A673 (cell line): ENCODE data around the gene SOX21. TPM values are rescaled to one million over a fixed set of nuclear protein-coding genes. Genes with fewer than 3 reads are reported as not detected.
"Not testable (repeated sequence)": the region's sequence is repeated elsewhere in the genome, so short reads cannot be mapped to it uniquely, and the experiment has no call there.

Experiments
- BruUV-seq: library from RNA; stranded (reverse); fragments of 400-500 nt; replicated peaks from 2 replicates; lab custom pipeline; 2021; lab: Mats Ljungman, UMichigan
- CTCF ChIA-PET: fragments of 300-600 bp; sonication (Branson Sonifier 250); formaldehyde crosslinking; loops from one replicate; lab custom pipeline; 2022; ENCODE audit warnings: antibody characterized with exemption; lab: Charles Lee
- POLR2A ChIA-PET: fragments of 300-600 bp; sonication (Branson Sonifier 250); formaldehyde crosslinking; loops from one replicate; lab custom pipeline; 2022; ENCODE audit warnings: antibody characterized with exemption; ENCODE audit not compliant: low non-redundant PET; lab: Charles Lee
- DNase-seq: peaks from one replicate; pipeline ENCODE4 v3.0.0-alpha.2; 2015; ENCODE audit warnings: low spot score
- H3K27ac ChIP-seq: fragments of 200-600 bp; sonication (generic); 2 replicates; pipeline ENCODE4 v1.5.1; 2016; ENCODE audit warnings: mixed run types, low read depth, mild to moderate bottlenecking, mixed read lengths, antibody characterized with exemption, low read length; ENCODE audit not compliant: poor library complexity, severe bottlenecking
- H3K27me3 ChIP-seq: fragments of 200-600 bp; sonication (generic); replicated peaks from 2 replicates; pipeline ENCODE4 v1.6.1; 2017; ENCODE audit warnings: mixed run types, low read depth, mild to moderate bottlenecking, mixed read lengths, antibody characterized with exemption, low read length; ENCODE audit not compliant: insufficient read depth, poor library complexity
- H3K36me3 ChIP-seq: fragments of 200-600 bp; sonication (generic); 2 replicates; pipeline ENCODE4 v1.6.1; 2016; ENCODE audit warnings: mixed run types, mild to moderate bottlenecking, mixed read lengths, antibody characterized with exemption, low read length; ENCODE audit not compliant: insufficient read depth, poor library complexity, severe bottlenecking
- H3K4me1 ChIP-seq: fragments of 200-600 bp; sonication (generic); 2 replicates; pipeline ENCODE4 v1.6.1; 2017; ENCODE audit warnings: mixed run types, mild to moderate bottlenecking, mixed read lengths, antibody characterized with exemption, low read length; ENCODE audit not compliant: insufficient read depth, poor library complexity, severe bottlenecking
- H3K4me3 ChIP-seq: fragments of 200-600 bp; sonication (generic); 2 replicates; pipeline ENCODE4 v1.5.1; 2016; ENCODE audit warnings: low read depth, mixed run types, mild to moderate bottlenecking, mixed read lengths, low read length; ENCODE audit not compliant: poor library complexity, severe bottlenecking
- H3K9me3 ChIP-seq: fragments of 200-600 bp; sonication (generic); 2 replicates; pipeline ENCODE4 v1.6.1; 2016; ENCODE audit warnings: mixed run types, low read depth, mild to moderate bottlenecking, mixed read lengths, antibody characterized with exemption, low read length; ENCODE audit not compliant: poor library complexity, severe bottlenecking
- EZH2 ChIP-seq: fragments of 200-600 bp; sonication (generic); IDR thresholded peaks from 2 replicates; pipeline ENCODE4 v1.6.1; 2017; ENCODE audit warnings: borderline replicate concordance, low read depth, mild to moderate bottlenecking, mixed read lengths, antibody characterized with exemption, low read length; ENCODE audit not compliant: poor library complexity, severe bottlenecking
- intact Hi-C: fragments of 100-400 bp; cut with micrococcal nuclease; formaldehyde crosslinking; loops from one replicate; pipeline ENCODE4 v1.10.0; 2022; ENCODE audit not compliant: unreplicated experiment
- total RNA-seq: library from RNA; stranded (reverse); gene quantifications from 2 replicates; pipeline ENCODE4 v1.2.3, GENCODE V29; 2021
- TF ChIP-seq, protein P1 (sequence below): fragments of 300-800, 200-600 bp; sonication (generic); conservative IDR thresholded peaks from 2 replicates; pipeline ENCODE4 v1.5.1; 2017; ENCODE audit warnings: low read depth, mild to moderate bottlenecking, antibody characterized with exemption, low read length, moderate library complexity, mixed read lengths

SOX21 gene
- total RNA-seq, 1 experiment from 2014 or later = not detected

DNA sequence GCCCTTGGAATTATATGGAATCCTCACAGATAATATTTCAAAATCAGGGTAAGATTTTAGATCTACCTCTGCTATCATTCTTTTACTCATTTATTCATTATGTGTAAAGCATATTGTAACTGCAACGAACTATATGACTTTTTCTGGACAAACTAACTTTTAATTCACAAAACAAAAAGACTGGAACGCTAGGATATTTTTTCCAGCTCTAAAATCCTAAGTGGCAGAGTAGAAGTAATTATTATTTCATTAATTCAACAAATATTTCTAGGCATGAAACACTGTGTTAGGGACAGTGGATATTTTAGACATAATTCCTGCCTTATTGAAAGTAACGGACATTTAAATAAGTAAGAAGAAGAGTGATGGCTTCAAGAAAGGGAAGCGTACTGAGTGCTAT, 26.9 kb upstream of the SOX21 start:
- BruUV-seq = no TSS peak
- H3K9me3 ChIP-seq = no peaks in the 10 kb centered on the region
- ChIA-PET CTCF (no interaction called here), POLR2A (no interaction called here)
- H3K4me1 ChIP-seq = no peaks in the 10 kb centered on the region
- intact Hi-C loops = no loop called here
- TF ChIP-seq, protein P1, sequence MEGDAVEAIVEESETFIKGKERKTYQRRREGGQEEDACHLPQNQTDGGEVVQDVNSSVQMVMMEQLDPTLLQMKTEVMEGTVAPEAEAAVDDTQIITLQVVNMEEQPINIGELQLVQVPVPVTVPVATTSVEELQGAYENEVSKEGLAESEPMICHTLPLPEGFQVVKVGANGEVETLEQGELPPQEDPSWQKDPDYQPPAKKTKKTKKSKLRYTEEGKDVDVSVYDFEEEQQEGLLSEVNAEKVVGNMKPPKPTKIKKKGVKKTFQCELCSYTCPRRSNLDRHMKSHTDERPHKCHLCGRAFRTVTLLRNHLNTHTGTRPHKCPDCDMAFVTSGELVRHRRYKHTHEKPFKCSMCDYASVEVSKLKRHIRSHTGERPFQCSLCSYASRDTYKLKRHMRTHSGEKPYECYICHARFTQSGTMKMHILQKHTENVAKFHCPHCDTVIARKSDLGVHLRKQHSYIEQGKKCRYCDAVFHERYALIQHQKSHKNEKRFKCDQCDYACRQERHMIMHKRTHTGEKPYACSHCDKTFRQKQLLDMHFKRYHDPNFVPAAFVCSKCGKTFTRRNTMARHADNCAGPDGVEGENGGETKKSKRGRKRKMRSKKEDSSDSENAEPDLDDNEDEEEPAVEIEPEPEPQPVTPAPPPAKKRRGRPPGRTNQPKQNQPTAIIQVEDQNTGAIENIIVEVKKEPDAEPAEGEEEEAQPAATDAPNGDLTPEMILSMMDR = no peak
- no peak for TF ChIP-seq EZH2
- DNase-seq = no peak
- H3K4me3 ChIP-seq = no peak overlapping the region
- peaks cover 15% of the 10 kb centered on the region for H3K27me3 ChIP-seq
- H3K27ac ChIP-seq = no peak overlapping the region
- H3K36me3 ChIP-seq = no peaks in the 10 kb centered on the region

DNA sequence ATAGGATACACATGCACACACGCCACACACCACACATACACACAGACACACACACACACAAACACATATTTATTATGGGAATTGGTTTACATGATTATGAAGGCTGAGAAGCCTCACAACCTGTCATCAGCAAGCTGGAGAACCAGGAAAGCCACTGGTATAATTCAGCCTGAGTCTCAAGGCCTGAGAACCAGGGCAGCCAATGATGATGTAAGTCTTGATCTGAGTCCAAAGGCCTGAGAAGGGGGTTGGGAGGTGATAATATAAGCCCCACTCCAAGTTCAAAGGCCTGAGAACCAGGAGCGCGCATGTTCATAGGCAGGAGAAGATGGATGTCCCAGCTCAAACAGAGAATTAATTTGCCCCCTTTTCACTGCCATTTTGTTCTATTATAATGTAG, 18.7 kb upstream of the SOX21 start:
- Histone ChIP-seq H3K27me3 (peaks cover 4% of the 10 kb centered on the region), H3K4me1 (no peaks in the 10 kb centered on the region), H3K9me3 (no peaks in the 10 kb centered on the region), H3K36me3 (no peaks in the 10 kb centered on the region), H3K4me3 (no peak overlapping the region), H3K27ac (no peak overlapping the region)
- POLR2A ChIA-PET = no interaction called here
- no peak for TF ChIP-seq EZH2
- TF ChIP-seq, protein P1 = no peak
- no TSS peak for BruUV-seq
- no peak for DNase-seq
- CTCF ChIA-PET = no interaction called here
- intact Hi-C loops = no loop called here

- H3K36me3 ChIP-seq, POLR2A ChIA-PET, H3K4me1 ChIP-seq, DNase-seq, BruUV-seq, H3K27ac ChIP-seq, intact Hi-C loops, H3K27me3 ChIP-seq, H3K9me3 ChIP-seq, CTCF ChIA-PET, H3K4me3 ChIP-seq: not testable (repeated sequence)
Measured at GRCh38 chr13:94729941-94730340, 17.6 kb upstream of the SOX21 start.

- no peak for TF ChIP-seq EZH2
- TF ChIP-seq, protein P1 = no peak
- no peak for DNase-seq
- Histone ChIP-seq H3K27me3 (peaks cover 17% of the 10 kb centered on the region), H3K9me3 (no peaks in the 10 kb centered on the region), H3K27ac (no peak overlapping the region), H3K4me1 (no peaks in the 10 kb centered on the region), H3K4me3 (no peak overlapping the region), H3K36me3 (no peaks in the 10 kb centered on the region)
- CTCF ChIA-PET = no interaction called here
- intact Hi-C loops = no loop called here
- BruUV-seq = no TSS peak
- POLR2A ChIA-PET = no interaction called here
Measured at GRCh38 chr13:94726425-94726824, 14.1 kb upstream of the SOX21 start.
